Inflammatory macrophage (primary cell): ENCODE results near the gene GLG1.
"Not testable (repeated sequence)": the region's sequence is repeated elsewhere in the genome, so short reads cannot be mapped to it uniquely, and the experiment has no call there.

Source experiments
- DNase-seq, 2 donors: peaks; one replicate each; pipeline ENCODE4 v3.0.0-alpha.2; 2020 to 2022

The GLG1 gene

DNA sequence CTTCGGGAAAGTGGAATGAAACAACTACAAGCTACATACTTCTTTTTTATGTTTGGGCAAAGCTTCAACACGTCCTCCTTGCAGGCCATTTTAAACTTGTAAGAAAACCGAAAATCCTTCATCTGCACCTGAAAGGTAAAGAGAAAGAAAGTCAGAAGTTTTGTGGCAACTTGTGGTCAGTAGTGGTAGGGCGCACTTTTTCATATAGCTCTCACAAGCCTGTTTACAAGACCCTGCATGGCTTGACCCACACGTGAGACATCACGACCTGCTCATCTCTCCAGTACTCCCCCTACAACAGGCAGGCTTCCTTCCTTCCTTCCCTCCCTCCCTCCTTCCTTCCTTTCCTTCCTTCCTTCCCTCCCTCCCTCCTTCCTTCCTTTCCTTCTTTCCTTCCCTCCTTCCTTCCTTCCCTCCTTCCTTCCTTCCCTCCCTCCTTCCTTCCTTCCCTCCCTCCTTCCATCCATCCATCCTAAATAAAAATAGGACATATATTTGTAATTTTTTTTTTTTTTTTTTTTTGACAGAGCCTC, 136.9 kb downstream of the GLG1 start:
- DNase-seq = no peak

DNA sequence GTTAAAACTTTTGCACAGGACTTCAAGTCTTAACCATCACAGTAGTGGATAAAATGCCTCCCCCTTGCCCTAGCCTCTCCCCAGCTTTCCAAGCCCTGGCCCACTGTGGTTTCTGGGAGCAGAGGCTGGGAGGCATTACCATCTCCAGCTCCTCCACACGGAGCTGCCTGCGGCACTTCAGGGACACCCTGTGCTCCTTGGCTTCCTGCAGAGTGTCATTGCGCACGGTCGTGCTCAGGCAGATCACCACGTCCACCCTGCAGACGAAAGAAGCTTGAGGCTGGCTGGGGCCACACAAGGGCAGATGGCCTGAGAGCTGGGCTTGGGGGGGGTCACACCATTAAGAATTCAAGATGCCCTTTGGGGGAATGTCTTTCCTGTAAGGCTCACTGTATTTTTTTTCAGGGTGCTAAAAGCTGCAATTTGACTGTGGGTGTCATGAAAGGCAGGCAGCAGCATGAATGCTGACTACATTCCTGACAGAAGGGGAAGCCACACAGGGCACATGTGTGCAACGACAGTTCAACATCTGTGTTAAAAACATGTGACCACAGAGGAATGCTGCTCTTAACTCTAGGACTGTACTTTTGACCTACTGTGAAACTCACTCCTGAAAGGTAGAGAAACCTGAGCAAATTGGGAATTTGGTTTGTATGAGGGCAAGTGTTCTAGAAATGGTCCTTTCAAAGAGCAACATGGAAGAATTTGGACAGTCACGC, 137.9 kb downstream of the GLG1 start:
- no peak for DNase-seq

DNA sequence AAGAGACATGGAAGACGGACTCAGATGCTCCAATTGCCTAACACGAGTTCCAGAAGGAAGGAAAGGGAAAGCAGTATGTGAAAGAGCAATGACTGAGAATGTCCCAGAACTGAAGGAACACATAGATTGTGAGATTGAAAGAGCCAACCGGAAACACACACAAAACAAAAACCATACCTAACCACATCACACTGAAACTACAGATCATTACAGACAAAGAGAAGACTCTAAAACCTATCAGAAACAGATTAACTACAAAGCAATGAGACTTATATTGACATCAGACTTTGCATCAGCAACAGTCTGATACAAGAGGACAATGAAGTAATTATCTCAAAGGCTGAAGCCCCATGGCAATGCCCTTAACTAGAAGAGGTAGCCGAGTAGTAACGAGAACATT, 140.0 kb downstream of the GLG1 start:
- DNase-seq = no peak

DNA sequence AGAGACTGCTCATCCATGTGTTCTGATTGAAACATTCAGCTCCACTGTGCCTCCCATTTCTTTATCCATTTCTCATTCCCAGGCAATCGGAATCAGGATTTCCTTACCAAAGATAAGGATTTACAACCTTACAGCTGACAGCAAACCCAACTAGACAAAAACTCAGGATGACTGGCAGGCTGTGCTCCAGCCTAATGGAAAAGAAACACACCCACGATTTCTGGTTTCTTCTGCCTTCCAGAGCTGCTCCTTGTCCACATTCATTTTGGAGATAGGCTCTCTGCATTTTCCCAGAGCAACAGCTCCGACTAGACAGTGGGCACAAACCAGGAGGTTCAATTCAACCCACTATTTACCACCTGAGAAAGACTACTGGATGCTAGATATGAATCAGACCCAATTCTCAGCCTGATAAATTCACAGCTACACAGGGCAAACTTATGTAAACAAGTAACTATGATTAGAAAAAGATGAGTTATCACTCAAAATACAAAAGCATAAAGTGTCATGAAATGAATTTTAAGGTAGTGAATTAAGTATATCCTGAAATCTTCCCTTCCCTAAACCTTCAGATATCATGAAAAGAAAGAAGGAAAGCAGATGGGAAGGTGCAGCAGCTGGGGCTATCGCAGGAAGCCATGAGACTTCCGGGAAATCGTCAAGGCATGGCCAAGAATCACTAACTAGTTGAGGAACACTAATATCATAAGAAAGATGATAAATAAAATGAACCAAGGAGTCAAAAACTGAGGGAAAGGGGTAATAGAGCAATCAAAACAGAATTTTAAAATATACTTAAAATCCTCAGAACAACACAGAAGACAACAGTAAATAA, 140.8 kb downstream of the GLG1 start:
- no peak for DNase-seq

DNA sequence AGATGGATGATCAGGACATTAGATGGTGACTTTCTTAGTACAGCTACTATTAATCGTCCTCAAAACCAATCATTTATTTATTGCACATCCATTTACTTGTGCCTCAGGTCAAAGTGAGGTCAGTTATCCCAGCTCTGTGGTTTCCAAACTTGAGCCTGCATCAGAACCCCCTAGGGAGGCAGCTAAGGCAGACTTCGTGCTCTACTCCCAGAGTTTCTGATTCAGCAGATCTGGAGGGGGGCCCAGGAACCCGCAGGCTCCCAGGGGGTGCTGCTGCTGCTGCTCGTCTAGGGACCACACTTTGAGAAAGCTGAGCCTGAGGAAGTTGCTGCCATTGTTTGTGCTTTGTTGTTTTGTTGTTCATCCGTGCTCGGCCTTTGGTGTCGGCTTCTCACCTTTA, 141.6 kb downstream of the GLG1 start:
- DNase-seq = no peak

DNA sequence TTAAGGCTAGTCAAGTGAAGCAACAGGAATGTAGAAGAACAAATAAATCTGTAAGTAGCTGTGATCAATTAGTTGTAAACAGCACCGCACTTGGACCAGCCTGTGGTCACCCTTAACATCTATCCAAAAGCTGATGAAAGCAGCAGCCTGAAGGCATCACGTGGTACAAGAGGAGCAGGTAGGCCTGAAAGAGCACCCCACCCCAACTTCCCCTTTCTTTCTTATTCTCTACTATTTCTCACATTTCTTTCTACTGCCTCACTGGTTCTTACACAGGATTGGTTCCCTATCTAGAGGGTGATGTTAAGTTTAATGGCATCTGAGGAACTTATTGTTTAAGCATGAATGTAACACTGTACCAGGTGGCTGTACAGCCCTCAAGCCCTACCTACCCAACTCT, 143.0 kb downstream of the GLG1 start:
- no peak for DNase-seq

DNA sequence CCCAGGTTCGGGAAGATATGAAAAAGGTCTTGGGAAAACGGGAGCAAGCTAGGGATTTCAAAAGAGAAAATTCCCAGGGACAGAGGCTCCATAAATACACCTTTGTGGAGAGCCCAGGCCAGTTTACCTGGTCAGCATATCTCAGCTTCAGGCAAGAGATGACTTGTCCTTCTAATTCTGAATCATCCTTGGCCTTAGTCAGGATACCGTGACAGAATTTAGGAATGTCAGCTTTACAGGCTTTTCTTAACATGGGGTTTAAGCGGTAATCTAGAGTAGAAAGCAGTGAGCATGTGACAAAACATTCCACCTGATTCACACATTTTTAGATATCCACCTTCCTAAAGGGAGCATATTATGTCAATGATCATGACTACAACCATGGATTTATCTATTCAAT, 144.6 kb downstream of the GLG1 start:
- no peak for DNase-seq

DNA sequence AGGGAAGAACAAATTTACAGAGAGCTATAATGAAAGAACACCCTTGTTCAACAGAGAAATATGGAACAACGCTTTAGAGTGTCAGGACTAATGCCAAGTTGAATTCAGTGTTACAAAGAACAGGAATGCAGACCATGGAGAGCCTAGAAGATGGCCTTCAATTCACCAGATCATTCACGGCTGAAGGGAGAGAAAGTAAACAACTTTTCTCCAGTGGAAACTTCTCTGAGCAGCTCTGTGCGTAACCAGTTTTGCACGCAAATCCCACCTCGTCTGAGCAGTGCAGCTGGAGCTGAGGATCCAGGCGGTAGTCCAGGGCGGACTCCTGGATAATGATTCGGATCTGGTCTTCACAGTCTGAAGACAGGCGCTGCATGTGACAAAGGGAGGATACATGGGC, 145.1 kb downstream of the GLG1 start:
- DNase-seq = no peak

DNA sequence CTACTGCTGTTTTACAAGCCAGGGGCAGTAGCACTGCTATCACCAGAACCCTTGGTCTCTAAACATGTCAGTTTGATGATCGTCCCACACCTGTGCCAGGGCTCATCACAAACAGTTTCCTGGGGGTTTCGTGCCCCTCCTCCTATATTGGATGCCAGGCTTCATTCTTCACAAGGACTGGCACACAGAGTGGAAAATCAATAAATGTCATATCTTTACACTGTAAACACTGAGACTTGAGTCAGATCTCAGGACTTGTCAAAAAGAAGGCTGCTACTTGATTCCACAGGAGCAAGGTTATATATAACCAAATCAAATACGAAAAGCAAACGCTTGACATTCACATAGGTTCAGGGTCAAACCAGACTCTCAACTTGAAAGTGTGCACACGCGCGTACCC, 146.4 kb downstream of the GLG1 start:
- no peak for DNase-seq

DNA sequence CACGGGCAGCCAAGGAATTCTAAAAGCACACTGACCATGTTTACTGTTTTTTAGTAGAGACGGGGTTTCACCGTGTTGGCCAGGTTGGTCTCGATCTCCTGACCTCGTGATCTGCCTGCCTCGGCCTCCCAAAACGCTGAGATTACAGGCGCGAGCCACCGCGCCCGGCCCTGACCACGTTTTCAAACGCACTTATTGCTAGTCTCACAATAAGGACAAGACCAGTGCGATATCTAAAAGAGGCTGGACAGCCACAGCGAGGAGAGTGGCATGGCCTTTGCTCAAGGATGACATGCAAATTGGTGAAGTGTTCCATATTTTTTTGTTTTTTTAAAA, 150.7 kb downstream of the GLG1 start:
- DNase-seq = no peak

DNA sequence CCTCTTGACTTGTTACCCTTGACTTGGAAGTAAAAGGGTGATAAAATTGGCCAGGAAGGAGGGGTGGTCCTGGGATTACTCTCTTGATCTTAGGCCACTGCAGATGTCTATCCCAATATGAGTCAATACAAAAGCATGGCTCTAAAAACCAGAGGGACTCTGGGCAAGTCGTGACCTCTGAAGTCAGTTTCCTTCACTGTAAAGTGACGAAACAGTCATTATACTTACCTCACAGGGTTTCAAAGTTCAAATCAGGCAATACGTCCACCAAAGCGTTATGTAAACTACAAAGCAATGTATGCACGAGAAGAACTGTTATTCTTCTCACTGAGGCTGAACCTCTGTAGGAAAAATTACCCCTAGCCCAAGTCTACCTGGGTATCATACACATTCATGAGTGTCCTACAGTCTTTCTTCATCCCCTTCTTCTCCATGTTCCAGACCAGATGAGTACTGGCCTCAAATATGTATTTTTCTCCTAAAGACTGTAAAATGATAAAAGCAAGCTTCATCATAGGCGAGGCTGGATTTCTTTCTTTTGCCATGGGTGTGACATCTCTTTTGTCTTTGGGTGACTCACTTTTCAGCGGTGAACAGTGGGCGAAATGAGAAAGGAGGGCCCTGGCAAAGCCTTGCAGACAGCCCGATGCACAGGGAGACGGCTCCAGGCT, 151.2 kb downstream of the GLG1 start:
- DNase-seq = no peak

DNA sequence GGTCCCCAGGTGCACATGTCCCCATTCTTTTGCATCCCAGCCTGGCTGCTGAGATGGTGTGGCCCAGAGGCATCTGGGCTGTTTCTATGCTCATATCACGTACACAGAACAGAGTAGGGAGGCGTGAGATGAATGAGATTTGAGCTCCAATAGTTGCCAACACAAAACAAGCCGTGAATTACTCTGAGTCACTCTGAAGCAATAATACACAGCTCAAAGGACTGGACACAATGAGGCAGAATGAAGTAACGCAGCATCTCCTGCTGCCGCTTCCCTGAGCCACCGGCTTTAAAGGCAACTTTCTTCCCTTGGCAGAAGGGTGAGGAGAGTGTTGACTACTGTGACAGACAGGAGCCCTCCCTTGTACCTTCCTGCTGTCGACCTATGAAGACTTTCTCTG, 151.7 kb downstream of the GLG1 start:
- DNase-seq = no peak

DNA sequence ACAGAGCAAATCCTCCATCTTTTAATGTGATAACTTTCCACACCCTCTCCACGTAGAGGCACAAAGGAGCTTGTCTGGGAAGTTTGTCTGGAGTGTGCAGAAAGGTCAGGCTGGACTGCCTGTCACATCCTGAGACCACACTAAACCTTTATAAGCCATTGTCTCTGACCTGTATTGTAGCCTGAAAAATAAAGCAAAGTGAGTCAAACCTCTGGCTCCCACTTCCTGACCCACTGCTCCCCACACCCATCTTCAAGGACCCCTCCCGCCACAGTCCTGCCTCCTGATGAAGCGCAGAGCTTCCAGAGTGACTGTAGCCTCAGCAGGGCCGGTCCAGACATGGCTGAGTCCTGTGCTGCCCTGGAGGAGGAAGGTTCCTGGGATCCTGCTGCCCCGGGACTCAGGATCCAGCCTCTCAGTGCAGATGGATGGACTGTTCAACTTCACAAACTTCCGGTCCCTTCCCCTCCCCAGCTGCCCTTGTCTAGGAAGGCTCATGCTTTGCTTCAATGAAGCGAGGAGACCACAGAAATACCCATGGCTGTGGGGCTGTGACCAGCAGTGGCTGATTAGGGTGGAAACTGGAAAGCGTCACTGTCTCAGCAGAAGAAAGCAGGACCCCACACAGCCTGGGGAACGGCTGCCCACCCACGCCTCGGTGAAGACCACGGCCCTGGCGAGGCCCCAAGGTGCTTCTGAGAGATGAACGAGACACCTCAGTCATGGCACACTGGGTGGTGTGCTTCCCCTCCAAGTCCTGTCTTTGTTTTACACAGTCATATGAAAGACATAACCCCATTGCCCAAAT, 154.8 kb downstream of the GLG1 start:
- no peak for DNase-seq

DNA sequence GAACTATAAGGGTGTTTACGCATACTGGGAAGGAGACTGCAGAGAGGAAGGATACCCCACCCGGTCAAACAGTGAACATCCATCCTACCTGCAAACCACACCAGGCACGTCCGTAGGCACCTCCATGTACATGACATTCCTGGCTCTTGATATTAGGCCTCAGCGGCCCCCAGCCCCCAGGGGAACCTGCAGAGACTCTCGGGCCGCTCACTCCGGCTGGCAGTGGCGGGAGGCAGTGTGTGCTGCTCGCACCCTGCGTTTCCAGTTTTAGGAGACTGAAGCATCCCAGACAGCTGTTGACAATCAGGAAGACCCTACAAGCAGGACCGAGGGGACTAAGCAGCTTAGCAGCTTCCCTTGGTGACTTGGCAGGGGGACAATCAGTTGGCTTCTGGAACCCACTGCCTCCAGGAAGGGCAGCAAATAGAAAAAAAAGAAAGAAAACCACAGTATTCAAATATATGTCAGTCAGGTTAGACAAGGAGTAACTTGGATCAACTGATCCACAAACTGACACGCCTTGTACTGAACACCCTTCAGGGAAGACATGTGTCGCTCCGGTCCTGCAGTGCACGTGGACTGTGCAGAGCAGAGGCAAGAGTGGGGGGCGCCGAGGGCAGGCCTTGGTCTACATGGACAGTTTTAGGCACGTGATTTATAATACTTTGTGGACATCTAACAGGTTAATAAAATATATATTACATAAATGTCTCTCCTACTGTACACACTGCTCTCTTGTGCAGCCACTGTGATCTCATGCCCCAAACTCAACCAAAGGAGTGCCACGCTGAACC, 155.8 kb downstream of the GLG1 start:
- DNase-seq = no peak

DNA sequence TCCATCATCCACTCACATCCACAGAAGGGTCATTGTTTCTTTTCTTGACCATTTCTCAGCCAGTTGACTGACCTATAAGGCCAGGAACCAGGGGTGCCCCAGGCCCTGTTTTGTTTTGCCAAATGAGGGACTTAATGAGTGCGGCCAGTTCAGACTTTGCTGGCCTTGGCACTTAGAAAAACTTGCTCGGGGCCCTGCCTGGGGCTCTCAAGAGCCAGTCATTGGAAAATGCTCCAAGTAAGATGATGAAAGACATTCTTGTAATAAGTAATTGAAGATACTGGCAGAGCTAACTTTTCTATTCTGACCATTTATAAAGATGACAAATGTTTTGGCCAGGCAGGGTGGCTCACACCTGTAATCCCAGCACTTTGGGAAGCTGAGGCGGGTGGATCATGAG, 156.7 kb downstream of the GLG1 start:
- DNase-seq = no peak

DNA sequence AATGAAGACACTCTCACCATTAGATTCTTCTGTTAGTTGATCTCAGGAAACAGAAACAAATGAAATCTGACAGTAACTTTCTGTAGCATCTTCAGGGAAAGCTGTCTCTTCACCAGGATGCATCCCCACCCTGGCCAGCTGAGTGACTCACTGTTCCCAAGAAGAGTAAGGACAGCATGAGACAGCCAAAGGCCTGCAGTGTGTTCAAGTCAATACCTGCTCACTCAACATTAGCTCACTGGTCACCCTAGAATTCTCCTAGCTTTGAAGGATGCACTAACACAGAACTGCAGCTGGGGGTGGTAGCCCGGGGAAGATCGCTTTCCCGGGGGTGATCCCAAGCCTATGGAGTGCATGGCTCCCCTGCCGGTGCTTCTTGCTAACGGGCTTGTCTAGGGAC, 157.4 kb downstream of the GLG1 start:
- DNase-seq = no peak

DNA sequence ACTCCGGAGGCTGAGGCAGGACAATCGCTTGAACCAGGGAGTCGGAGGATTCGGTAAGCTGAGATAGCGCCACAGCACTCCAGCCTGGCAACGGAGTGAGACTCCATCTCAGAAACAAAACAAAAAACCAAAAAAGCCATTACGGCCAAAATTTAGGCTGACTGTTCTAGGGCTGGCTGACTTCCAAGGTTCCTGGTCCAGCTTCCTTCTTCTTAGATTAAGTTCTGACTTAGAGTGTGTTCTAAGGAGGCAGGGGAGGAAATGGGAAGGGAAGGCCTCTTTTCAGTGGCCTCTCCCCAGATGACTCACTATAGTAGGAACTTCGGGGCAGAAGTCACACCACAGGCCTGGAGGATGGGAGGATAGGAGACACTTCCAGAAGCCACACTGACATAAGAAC, 157.9 kb downstream of the GLG1 start:
- DNase-seq = peak; percentile 79 to 84

DNA sequence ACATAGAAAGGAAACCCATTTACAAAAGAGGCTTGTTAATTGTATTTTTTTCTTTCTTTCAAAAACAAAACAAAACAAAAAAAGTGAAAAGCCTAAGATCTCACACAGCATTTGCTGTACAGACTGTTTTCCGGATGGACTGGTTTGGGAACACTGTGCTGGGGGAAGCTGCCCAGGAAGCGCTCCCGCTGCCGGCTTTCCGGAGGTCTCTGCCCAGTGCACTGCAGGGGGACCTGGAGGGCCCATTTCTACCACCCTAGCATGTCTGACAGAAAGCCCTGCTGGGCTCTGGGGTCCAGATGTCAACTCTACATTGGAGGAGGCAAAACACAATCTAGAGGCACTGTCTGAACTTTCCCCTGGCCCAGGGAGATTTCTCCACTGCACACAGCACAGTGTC, 159.3 kb downstream of the GLG1 start:
- DNase-seq = no peak

DNA sequence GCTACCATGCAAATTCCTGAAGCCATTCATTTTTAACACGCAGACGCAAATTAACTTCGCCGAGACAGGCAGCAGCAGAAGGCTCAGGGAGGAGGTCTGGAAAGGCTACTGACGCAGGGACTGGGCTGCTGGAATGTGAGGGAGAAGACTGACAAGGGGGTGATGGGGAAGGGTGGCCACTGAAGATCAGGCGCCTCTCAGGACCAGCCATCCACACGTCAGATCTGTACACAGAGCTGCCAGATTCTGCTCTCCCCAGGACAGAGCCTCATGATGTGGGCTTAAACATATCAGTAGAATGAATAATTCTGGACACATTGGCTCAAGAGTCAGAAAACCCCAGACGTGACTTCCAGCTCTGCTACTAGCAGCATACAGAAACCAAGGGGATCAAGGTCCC, 160.0 kb downstream of the GLG1 start:
- DNase-seq = no peak

DNA sequence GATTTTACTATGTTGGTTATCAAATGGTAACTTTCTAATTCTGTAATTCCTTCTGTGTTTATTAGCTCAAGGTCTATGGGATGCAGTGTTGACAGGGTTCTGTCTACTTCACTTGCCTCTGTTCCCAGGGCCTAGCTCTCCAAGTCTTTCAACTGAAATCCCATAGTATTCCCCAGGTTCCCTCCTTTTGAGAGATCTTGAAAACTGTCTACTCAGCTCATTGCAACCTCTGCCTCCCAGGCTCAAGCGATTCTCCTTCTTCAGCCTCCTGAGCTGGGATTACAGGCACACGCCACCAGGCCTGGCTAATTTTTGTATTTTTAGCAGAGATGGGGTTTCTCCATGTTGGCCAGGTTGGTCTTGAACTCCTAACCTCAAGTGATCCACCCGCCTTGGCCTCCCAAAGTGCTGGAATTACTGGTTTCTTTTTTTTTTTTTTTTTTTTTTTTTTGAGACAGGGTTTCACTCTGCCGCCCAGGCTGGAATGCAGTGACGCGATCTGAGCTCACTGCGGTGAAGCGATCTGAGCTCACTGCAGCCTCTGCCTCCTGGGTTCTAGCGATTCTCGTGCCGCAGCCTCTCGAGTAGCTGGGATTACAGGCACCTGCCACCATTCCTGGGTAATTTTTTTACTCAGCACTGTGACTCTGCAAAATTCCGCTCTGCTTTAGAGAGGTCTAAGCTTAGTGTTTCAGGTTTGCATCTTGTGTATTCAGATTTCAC, 163.1 kb downstream of the GLG1 start:
- DNase-seq = not testable (repeated sequence)

DNA sequence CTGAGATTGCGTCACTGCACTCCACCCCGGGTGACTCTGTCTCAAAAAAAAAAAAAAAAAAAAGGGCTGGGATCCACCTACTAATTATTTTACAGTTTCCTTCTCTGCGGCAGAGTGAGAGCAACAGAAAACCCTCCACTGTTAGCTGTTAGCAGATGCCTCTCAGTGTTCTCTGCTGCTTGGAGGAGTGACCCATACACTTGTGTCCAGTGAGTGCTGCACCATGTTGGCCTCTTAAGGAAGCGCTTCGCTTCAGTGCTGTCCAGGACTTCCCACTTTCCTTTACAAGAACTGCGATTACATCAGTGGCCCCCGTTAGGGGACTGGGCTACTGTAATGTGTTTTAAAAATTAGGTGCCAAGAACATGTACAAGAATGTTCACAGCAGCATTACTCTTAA, 167.2 kb downstream of the GLG1 start:
- DNase-seq = peak; percentile 62 to 66
